Parathyroid adenoma (tissue), 2 donors: ENCODE data around the gene PLA1A.

ENCODE experiments used
- H2AFZ ChIP-seq: fragments of 300-600 bp; sonication (generic); one replicate; pipeline ENCODE4 v1.7.0; 2017; ENCODE audit warnings: antibody characterized with exemption, mild to moderate bottlenecking
- H3K27ac ChIP-seq: fragments of 300-600 bp; sonication (generic); one replicate; pipeline ENCODE4 v1.7.0; 2017
- H3K27me3 ChIP-seq: fragments of 300-600 bp; sonication (generic); one replicate; pipeline ENCODE4 v1.7.0; 2017; ENCODE audit warnings: low read length; ENCODE audit not compliant: control insufficient read depth, insufficient read depth
- H3K36me3 ChIP-seq: fragments of 300-600 bp; sonication (generic); one replicate; pipeline ENCODE4 v1.7.0; 2017; ENCODE audit warnings: low read length; ENCODE audit not compliant: control insufficient read depth, insufficient read depth
- H3K4me1 ChIP-seq: fragments of 300-600 bp; sonication (generic); one replicate; pipeline ENCODE4 v1.7.0; 2017; ENCODE audit warnings: control low read depth
- H3K4me2 ChIP-seq: fragments of 300-600 bp; sonication (generic); one replicate; pipeline ENCODE4 v1.7.0; 2017; ENCODE audit warnings: low read length
- H3K4me3 ChIP-seq: fragments of 300-600 bp; sonication (generic); one replicate; pipeline ENCODE4 v1.7.0; 2017; ENCODE audit warnings: low read depth, low read length
- H3K79me2 ChIP-seq: fragments of 300-600 bp; sonication (generic); one replicate; pipeline ENCODE4 v1.7.0; 2017; ENCODE audit warnings: control low read depth
- H3K9ac ChIP-seq: fragments of 300-600 bp; sonication (generic); one replicate; pipeline ENCODE4 v1.7.0; 2017; ENCODE audit warnings: mild to moderate bottlenecking
- H3K9me3 ChIP-seq: fragments of 300-600 bp; sonication (generic); one replicate; pipeline ENCODE4 v1.7.0; 2017; ENCODE audit warnings: low read length; ENCODE audit not compliant: control insufficient read depth
- TF ChIP-seq, protein P1 (sequence below): fragments of 300-600 bp; sonication (generic); IDR thresholded peaks from one replicate; pipeline ENCODE4 v1.7.0; 2017; ENCODE audit warnings: antibody characterized with exemption, mild to moderate bottlenecking
- donor health status: primary hyperparathyroidism.

The PLA1A gene

DNA sequence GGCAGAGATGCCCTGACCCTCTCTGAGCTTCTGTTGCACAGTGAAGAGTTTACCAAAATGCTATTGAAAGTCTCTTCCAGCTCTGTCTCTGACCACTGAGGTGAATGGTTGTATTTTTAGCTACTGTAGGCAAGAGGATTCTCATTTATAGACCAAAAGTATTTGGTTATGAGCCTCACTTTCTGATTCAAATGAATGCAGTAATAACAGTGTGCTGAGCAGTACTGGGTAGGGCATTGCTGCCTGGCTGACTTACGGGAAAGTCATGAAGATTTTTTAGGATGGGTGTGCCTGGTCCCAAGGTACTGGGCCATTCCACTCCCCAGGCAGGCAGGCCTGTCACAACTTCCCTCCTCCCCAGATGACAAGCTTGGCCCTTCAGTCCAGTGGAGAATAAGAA is 15.5 kb downstream of the PLA1A start:
- TF ChIP-seq, protein P1, sequence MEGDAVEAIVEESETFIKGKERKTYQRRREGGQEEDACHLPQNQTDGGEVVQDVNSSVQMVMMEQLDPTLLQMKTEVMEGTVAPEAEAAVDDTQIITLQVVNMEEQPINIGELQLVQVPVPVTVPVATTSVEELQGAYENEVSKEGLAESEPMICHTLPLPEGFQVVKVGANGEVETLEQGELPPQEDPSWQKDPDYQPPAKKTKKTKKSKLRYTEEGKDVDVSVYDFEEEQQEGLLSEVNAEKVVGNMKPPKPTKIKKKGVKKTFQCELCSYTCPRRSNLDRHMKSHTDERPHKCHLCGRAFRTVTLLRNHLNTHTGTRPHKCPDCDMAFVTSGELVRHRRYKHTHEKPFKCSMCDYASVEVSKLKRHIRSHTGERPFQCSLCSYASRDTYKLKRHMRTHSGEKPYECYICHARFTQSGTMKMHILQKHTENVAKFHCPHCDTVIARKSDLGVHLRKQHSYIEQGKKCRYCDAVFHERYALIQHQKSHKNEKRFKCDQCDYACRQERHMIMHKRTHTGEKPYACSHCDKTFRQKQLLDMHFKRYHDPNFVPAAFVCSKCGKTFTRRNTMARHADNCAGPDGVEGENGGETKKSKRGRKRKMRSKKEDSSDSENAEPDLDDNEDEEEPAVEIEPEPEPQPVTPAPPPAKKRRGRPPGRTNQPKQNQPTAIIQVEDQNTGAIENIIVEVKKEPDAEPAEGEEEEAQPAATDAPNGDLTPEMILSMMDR: no peak
- Histone ChIP-seq H3K4me1 (peaks cover 13% of the 10 kb centered on the region), H3K4me2 (no peak overlapping the region), H3K27ac (no peak overlapping the region), H3K9me3 (no peaks in the 10 kb centered on the region), H2AFZ (no peak overlapping the region), H3K79me2 (no peaks in the 10 kb centered on the region), H3K9ac (no peak overlapping the region), H3K36me3 (no peaks in the 10 kb centered on the region), H3K4me3 (no peak overlapping the region), H3K27me3 (no peaks in the 10 kb centered on the region)

DNA sequence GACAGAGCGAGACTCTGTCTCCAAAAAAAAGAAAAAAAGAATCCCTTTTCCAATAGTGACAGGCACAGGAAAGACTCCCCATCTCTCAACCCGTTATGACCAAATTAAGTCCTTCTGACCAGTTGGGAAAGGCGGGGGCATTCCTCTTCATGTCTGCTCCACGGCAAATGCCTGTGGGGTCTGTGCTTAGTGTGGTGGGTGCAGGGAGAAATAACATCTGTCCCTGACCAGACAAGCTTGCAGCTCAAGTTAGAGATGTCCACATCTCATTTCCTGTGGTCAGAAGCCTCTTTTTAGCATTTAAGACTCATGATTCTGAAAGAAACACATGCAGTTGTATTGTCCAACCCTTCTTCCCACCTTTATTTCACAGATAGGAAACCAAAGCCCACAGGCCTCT is 16.2 kb downstream of the PLA1A start:
- Histone ChIP-seq H2AFZ (no peak overlapping the region), H3K79me2 (no peaks in the 10 kb centered on the region), H3K27ac (no peak overlapping the region), H3K9me3 (no peaks in the 10 kb centered on the region), H3K4me3 (no peak overlapping the region), H3K9ac (no peak overlapping the region), H3K36me3 (no peaks in the 10 kb centered on the region), H3K4me1 (peaks cover 20% of the 10 kb centered on the region), H3K27me3 (no peaks in the 10 kb centered on the region), H3K4me2 (no peak overlapping the region)
- TF ChIP-seq, protein P1: no peak

GRCh38 chr3:119616056-119616455 is 18.4 kb downstream of the PLA1A start:
- Histone ChIP-seq H3K27me3 (no peaks in the 10 kb centered on the region), H3K27ac (no peak overlapping the region), H3K9ac (no peak overlapping the region), H3K4me1 (peaks cover 41% of the 10 kb centered on the region), H3K4me2 (no peak overlapping the region), H3K4me3 (no peak overlapping the region), H2AFZ (no peak overlapping the region), H3K9me3 (no peaks in the 10 kb centered on the region), H3K36me3 (no peaks in the 10 kb centered on the region), H3K79me2 (no peaks in the 10 kb centered on the region)
- TF ChIP-seq, protein P1: no peak

DNA sequence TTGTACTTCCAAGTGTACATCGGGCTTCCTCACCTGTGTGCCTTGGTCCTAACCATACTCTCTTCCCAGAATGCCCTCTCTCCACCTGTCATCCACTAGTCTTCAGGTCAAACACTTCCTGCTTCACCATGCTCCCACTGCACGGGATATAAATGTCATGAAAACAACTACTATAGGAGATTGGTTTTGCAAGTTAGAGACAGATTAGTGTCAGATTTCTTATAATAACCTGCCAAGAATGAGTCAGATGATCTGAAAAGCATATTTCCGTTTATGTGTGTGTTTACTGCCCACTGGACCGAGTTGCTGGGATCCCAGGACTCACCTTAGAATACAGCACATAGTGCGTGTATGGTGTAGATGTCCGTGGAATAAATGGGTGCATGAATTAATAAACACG is 21.4 kb downstream of the PLA1A start:
- Histone ChIP-seq H3K4me2 (no peak overlapping the region), H3K36me3 (no peaks in the 10 kb centered on the region), H3K4me3 (no peak overlapping the region), H2AFZ (peak overlapping the region; percentile 73), H3K27me3 (no peaks in the 10 kb centered on the region), H3K9me3 (no peaks in the 10 kb centered on the region), H3K27ac (peak overlapping the region; percentile 89), H3K79me2 (no peaks in the 10 kb centered on the region), H3K4me1 (peaks cover 48% of the 10 kb centered on the region), H3K9ac (no peak overlapping the region)
- TF ChIP-seq, protein P1: no peak

- Histone ChIP-seq H3K9me3 (no peaks in the 10 kb centered on the region), H3K79me2 (no peaks in the 10 kb centered on the region), H3K9ac (no peak overlapping the region), H3K27ac (peak overlapping the region; percentile 89), H2AFZ (peak overlapping the region; percentile 73), H3K27me3 (no peaks in the 10 kb centered on the region), H3K36me3 (no peaks in the 10 kb centered on the region), H3K4me3 (no peak overlapping the region), H3K4me1 (peaks cover 58% of the 10 kb centered on the region), H3K4me2 (no peak overlapping the region)
- TF ChIP-seq, protein P1: no peak
Observed at GRCh38 chr3:119620899-119621298, 23.2 kb downstream of the PLA1A start.
